ENCODE data around the gene TGFA.

The TGFA gene

GRCh38 chr2:70456585-70457495, 96.8 kb downstream of the TGFA start:
- H3K4me3 ChIP-seq (replicated peaks; ENCODE audit: low read depth, low read length), result no peak overlapping the region
- no peak for TF ChIP-seq CTCF (IDR thresholded peaks at IDR 0.05; ENCODE audit: low read length, missing control alignments)
- no peak for DNase-seq (ENCODE audit: low read depth)

DNA sequence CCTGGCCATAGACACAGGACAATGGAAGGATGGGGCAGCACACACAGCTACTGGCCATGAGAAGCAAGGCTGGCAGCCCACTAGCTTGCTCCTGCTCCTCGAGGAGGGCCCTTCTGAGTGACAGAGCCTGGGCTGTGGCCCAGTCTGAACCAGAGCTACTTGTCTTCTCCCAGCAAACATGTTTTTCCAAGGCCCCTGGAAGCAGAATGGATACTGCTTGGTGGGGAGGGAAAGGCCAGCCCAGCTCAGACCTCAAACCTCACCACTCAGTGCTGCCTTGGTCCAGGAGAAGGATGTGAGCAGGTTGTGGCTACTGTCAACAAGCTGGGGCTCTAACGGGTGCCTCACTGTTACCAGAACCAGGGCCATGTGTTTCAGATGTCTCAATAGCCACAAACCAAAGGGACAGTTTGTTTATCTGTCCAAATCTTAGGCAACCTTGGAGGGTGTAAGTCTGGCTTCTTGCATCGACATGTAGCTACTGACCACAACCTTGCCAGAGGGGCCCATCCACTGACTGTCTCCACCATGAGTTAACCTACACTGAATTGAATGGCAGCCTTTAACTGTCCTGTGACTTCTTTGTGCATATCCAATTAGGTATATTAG, 98.6 kb downstream of the TGFA start:
- no peak overlapping the region for H3K4me3 ChIP-seq (replicated peaks; ENCODE audit: low read depth, low read length)
- TF ChIP-seq CTCF (IDR thresholded peaks at IDR 0.05; ENCODE audit: low read length, missing control alignments), result no peak
- no peak for DNase-seq (ENCODE audit: low read depth)

- TF ChIP-seq CTCF (IDR thresholded peaks at IDR 0.05; ENCODE audit: low read length, missing control alignments), result no peak
- DNase-seq (ENCODE audit: low read depth), result no peak
- H3K4me3 ChIP-seq (replicated peaks; ENCODE audit: low read depth, low read length), result no peak overlapping the region
Measured at GRCh38 chr2:70450641-70451250, 102.9 kb downstream of the TGFA start.

- no peak overlapping the region for H3K4me3 ChIP-seq (replicated peaks; ENCODE audit: low read depth, low read length)
- TF ChIP-seq CTCF (IDR thresholded peaks at IDR 0.05; ENCODE audit: low read length, missing control alignments), result no peak
- DNase-seq (ENCODE audit: low read depth), result no peak
Measured at GRCh38 chr2:70448041-70448440, 105.6 kb downstream of the TGFA start.

DNA sequence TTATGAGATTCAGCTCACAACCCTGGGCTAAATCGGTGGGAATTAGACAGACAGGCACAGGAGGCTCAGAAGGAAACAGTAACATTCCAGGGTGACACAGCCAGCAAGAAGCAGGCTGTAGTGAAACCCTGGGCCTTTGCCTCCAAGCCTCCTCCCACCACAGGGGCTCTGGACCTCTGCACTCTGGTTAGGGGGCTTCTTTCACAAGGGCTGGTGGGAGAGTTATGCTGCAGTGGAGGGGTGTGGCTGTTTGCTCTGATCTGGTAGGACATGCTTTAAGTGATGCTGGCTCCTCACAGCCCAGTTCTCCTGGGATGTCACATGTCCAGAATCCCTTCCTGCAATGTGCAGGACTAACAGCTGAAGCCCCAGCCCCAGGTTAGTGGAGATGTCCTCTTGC, 109.9 kb downstream of the TGFA start:
- TF ChIP-seq CTCF (IDR thresholded peaks at IDR 0.05; ENCODE audit: low read length, missing control alignments), result no peak
- H3K4me3 ChIP-seq (replicated peaks; ENCODE audit: low read depth, low read length), result no peak overlapping the region
- no peak for DNase-seq (ENCODE audit: low read depth)

DNA sequence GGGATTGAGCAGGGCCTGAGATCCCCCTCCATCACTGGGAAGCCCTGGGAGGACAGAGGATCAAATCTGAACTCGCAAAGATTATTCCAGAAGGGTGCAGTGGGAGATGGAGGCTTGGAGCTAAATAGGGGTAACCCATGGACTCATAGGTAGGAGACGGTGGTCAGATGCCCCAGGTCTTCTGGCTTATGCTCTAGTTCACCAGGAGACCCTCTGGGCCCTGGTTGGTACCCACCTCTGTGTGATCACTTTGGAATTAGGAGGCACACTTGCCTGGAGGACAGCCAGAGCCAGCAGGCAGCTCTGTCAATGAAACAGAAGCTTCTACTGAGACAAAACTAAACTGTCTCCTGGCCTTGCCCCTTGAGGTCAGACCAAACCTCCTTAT, 110.6 kb downstream of the TGFA start:
- DNase-seq (ENCODE audit: low read depth), result no peak
- no peak for TF ChIP-seq CTCF (IDR thresholded peaks at IDR 0.05; ENCODE audit: low read length, missing control alignments)
- no peak overlapping the region for H3K4me3 ChIP-seq (replicated peaks; ENCODE audit: low read depth, low read length)

Measured in fibroblast of pulmonary artery (primary cell).